GM12875 (cell line): Measurements from ENCODE around the gene SYNJ2.

ENCODE experiments used
- H3K4me3 ChIP-seq: one replicate; pipeline ENCODE4 v1.5.1; 2011; ENCODE audit warnings: low read depth, low read length, control low read depth
- CTCF ChIP-seq: IDR thresholded peaks from 2 replicates; pipeline ENCODE4 v1.5.1; 2011; ENCODE audit warnings: low read depth, mild to moderate bottlenecking, control low read depth, inconsistent platforms, low read length, moderate library complexity, borderline replicate concordance; ENCODE audit not compliant: insufficient read depth

Gene SYNJ2

GRCh38 chr6:158073776-158074175 is 92.1 kb downstream of the SYNJ2 start:
- no peak for TF ChIP-seq CTCF
- no peak overlapping the region for H3K4me3 ChIP-seq

DNA sequence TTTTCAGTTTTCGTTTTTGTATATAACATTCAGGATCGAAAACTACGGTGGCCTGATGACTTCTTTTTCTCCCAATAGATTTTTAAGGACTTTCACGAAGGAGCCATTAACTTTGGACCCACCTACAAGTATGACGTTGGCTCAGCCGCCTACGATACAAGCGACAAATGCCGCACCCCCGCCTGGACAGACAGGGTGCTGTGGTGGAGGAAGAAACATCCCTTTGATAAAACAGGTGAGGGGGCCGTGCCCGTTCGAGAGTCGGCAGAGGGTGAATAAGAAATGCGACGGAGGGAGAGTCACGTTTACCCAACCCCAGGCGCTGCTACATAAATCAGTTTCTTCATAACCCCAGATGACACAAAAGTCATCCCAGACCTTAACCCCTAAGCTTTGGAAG is 94.9 kb downstream of the SYNJ2 start:
- no peak overlapping the region for H3K4me3 ChIP-seq
- no peak for TF ChIP-seq CTCF

- no peak for TF ChIP-seq CTCF
- H3K4me3 ChIP-seq = no peak overlapping the region
Measured at GRCh38 chr6:158077676-158078075, 96.0 kb downstream of the SYNJ2 start.

DNA sequence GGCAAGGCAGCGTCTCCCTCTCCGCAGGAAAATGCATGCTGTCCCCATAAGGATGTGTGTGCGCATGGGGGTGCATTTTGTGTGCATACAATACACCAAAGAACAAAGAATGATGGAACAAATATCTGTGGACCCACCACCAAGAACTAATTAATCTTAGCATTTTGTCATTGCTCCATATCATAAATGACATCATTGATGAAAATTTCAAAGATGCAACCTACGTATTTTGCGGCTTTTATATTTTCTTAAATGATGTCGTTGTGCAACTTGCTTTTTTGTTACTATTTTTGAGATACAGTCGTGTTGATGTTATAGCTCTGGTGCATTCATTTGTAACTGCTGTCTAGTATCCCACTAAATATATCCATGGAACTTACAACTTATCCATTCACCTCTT is 96.7 kb downstream of the SYNJ2 start:
- TF ChIP-seq CTCF = no peak

DNA sequence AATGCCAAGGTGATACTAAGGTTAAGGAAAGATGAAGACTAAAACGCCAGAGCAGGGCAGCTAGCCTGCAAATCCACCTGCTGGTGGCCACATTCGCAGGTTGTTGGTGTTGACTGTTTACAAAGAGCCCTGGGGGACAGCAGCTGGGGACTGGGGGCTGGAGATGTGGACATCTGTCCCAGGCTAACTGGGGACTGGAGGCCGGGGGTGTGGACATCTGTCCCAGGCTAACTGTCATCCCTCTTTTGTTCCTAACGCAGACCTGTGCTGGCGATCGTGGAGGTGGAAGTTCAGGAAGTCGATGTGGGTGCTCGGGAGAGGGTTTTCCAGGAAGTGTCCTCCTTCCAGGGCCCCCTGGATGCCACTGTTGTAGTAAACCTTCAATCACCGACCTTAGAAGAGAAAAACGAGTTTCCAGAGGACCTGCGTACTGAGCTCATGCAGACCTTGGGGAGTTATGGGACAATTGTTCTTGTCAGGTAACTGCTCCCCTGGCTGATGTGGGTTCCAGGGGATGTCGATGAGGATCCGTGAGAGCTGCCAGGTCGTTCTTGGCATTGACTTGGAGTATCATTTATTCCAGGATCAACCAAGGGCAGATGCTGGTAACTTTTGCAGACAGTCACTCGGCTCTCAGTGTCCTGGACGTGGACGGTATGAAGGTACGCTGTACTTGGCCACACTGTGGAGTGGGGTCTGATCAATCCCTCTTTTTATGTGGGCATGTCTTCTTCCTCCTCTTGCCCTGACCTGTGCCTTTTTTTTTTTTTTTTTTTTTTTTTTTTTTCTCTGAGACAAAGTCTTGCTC is 99.4 kb downstream of the SYNJ2 start:
- no peak overlapping the region for H3K4me3 ChIP-seq
- no peak for TF ChIP-seq CTCF

More for the DNA sequence above, 96.7 kb downstream of the SYNJ2 start:
- no peak overlapping the region for H3K4me3 ChIP-seq

- no peak overlapping the region for H3K4me3 ChIP-seq
- no peak for TF ChIP-seq CTCF
Measured at GRCh38 chr6:158081657-158081935, 99.9 kb downstream of the SYNJ2 start.
